Liver (tissue), 9 donors: ENCODE data around the gene EEFSEC. TPM values are rescaled to one million over a fixed set of nuclear protein-coding genes. Genes with fewer than 3 reads are reported as not detected.

ENCODE experiments used
- DNase-seq: peaks from one replicate; pipeline ENCODE4 v3.0.0-alpha.2; 2017; ENCODE audit warnings: low spot score
- H3K27ac ChIP-seq, 2 donors: one replicate each; pipeline ENCODE4 v1.7.0; 2013; ENCODE audit warnings: inconsistent platforms in 2 of 2, low read length in 2 of 2, control low read depth in 1 of 2, low read depth in 1 of 2, mild to moderate bottlenecking in 1 of 2
- H3K27me3 ChIP-seq, 4 donors: one replicate each; pipeline versions ENCODE4 v1.6.1 to v1.7.0; 2013; ENCODE audit warnings: low read length in 3 of 4, inconsistent platforms in 1 of 4, mild to moderate bottlenecking in 1 of 4, moderate library complexity in 1 of 4; ENCODE audit not compliant: control insufficient read depth in 4 of 4, insufficient read depth in 4 of 4
- H3K36me3 ChIP-seq, 4 donors: one replicate each; pipeline versions ENCODE4 v1.6.1 to v1.7.0; 2013; ENCODE audit warnings: low read length in 3 of 4, mild to moderate bottlenecking in 3 of 4, low read depth in 1 of 4, moderate library complexity in 1 of 4; ENCODE audit not compliant: control insufficient read depth in 4 of 4, insufficient read depth in 3 of 4
- H3K4me1 ChIP-seq, 4 donors: one replicate each; pipeline versions ENCODE4 v1.6.1 to v1.7.0; 2013; ENCODE audit warnings: low read length in 3 of 4, mild to moderate bottlenecking in 3 of 4, moderate library complexity in 1 of 4; ENCODE audit not compliant: control insufficient read depth in 4 of 4, insufficient read depth in 4 of 4
- H3K4me3 ChIP-seq, 3 donors: one replicate each; pipeline versions ENCODE4 v1.6.1 to v1.7.0; 2013; ENCODE audit warnings: low read length in 3 of 3, control low read depth in 1 of 3, low read depth in 1 of 3, mild to moderate bottlenecking in 1 of 3
- H3K9ac ChIP-seq, 2 donors: one replicate each; pipeline ENCODE4 v1.7.0; 2013; ENCODE audit warnings: low read length in 2 of 2, mild to moderate bottlenecking in 2 of 2, moderate library complexity in 2 of 2, control low read depth in 1 of 2, low read depth in 1 of 2
- H3K9me3 ChIP-seq, 4 donors: one replicate each; pipeline versions ENCODE4 v1.6.1 to v1.7.0; 2013; ENCODE audit warnings: low read length in 3 of 4; ENCODE audit not compliant: control insufficient read depth in 4 of 4
- ATF3 ChIP-seq: IDR thresholded peaks from 2 replicates; pipeline ENCODE4 v1.6.1; 2016; ENCODE audit warnings: antibody characterized with exemption
- EGR1 ChIP-seq, 2 donors: IDR thresholded peaks; 2 replicates each; pipeline ENCODE4 v1.6.1; 2016 to 2018; ENCODE audit warnings: antibody characterized with exemption in 2 of 2, low read depth in 2 of 2
- FOXA1 ChIP-seq: IDR thresholded peaks from 2 replicates; pipeline ENCODE4 v1.6.1; 2016; ENCODE audit warnings: antibody characterized with exemption
- FOXA2 ChIP-seq: IDR thresholded peaks from 2 replicates; pipeline ENCODE4 v1.6.1; 2016; ENCODE audit warnings: antibody characterized with exemption
- GABPA ChIP-seq, 2 donors: IDR thresholded peaks in 1 of 2; conservative IDR thresholded peaks in 1 of 2; 2 replicates each; pipeline ENCODE4 v1.6.1; 2016; ENCODE audit warnings: antibody characterized with exemption in 2 of 2, mild to moderate bottlenecking in 1 of 2, moderate library complexity in 1 of 2
- HNF4A ChIP-seq, 2 donors: conservative IDR thresholded peaks; 2 replicates each; pipeline ENCODE4 v1.6.1; 2016; ENCODE audit warnings: antibody characterized with exemption in 2 of 2, mild to moderate bottlenecking in 2 of 2
- HNF4G ChIP-seq: IDR thresholded peaks from 2 replicates; pipeline ENCODE4 v1.6.1; 2016; ENCODE audit warnings: antibody characterized with exemption
- JUND ChIP-seq, 2 donors: IDR thresholded peaks; 2 replicates each; pipeline ENCODE4 v1.6.1; 2016; ENCODE audit warnings: antibody characterized with exemption in 2 of 2
- NR2F2 ChIP-seq: IDR thresholded peaks from 2 replicates; pipeline ENCODE4 v1.6.1; 2016; ENCODE audit warnings: antibody characterized with exemption
- RAD21 ChIP-seq, 2 donors: IDR thresholded peaks; 2 replicates each; pipeline ENCODE4 v1.6.1; 2016; ENCODE audit warnings: antibody characterized with exemption in 2 of 2, mild to moderate bottlenecking in 2 of 2
- RXRA ChIP-seq, 2 donors: IDR thresholded peaks; 2 replicates each; pipeline ENCODE4 v1.6.1; 2017 to 2018; ENCODE audit warnings: antibody characterized with exemption in 2 of 2, mild to moderate bottlenecking in 1 of 2
- SP1 ChIP-seq: IDR thresholded peaks from 2 replicates; pipeline ENCODE4 v1.6.1; 2018; ENCODE audit warnings: antibody characterized with exemption, mild to moderate bottlenecking
- TAF1 ChIP-seq: conservative IDR thresholded peaks from 2 replicates; pipeline ENCODE4 v1.6.1; 2016; ENCODE audit warnings: antibody characterized with exemption, mild to moderate bottlenecking
- YY1 ChIP-seq: IDR thresholded peaks from 2 replicates; pipeline ENCODE4 v1.6.1; 2016; ENCODE audit warnings: antibody characterized with exemption, mild to moderate bottlenecking
- WGBS: extraction: QIAGEN DNeasy Blood & Tissue Kit; methylation state at CpG from one replicate; pipeline ENCODE4 v1.1.7; 2013; 5-methylcytosine and 5-hydroxymethylcytosine counted together
- polyA plus RNA-seq, 2 donors: library from polyadenylated mRNA; stranded (reverse) in 1 of 2; unstranded in 1 of 2; fragments of 200-250 nt in 1 of 2; fragments of >200 nt in 1 of 2; fragmentation: Nextera tagmentation in 1 of 2; extraction: Ambion mirVana in 1 of 2; gene quantifications; one replicate each; pipeline versions ENCODE4 v1.2.1 to v1.2.3, GENCODE V29; 2013 to 2015
- total RNA-seq, 2 donors: library from RNA; depleted of rRNA; stranded (reverse); fragments of >200 nt; gene quantifications; one replicate each; pipeline ENCODE4 v1.2.3, GENCODE V29; 2014
- TF ChIP-seq, protein P1 (sequence below): fragments of 150-350 bp; IDR thresholded peaks from 2 replicates; pipeline ENCODE4 v1.5.1; 2017; ENCODE audit warnings: improper control_type of control experiment, low read depth, low read length; ENCODE audit not compliant: missing input control
- TF ChIP-seq, protein P2 (sequence below): IDR thresholded peaks from 2 replicates; pipeline ENCODE4 v1.6.1; 2016; ENCODE audit warnings: antibody characterized with exemption
- TF ChIP-seq, protein P3 (sequence below): IDR thresholded peaks from 2 replicates; pipeline ENCODE4 v1.6.1; 2016; ENCODE audit warnings: antibody characterized with exemption, mild to moderate bottlenecking
- donor health status: healthy.
- donor health status: healthy.
- donor health status: healthy.
- donor health status: healthy.
- donor health status: healthy.

EEFSEC gene
- total and polyA plus RNA-seq, 4 donors, result 8.4 to 13.1 (median 10.7) TPM

- Histone ChIP-seq H3K36me3 (no peaks in the 10 kb centered on the region), H3K27me3 (no peaks in the 10 kb centered on the region), H3K9ac (no peak overlapping the region), H3K4me1 (peaks cover 0 to 10% (median 5%) of the 10 kb centered on the region in 4 donors), H3K4me3 (no peak overlapping the region), H3K27ac (no peak overlapping the region), H3K9me3 (no peaks in the 10 kb centered on the region)
- DNase-seq, result no peak
- TF ChIP-seq, protein P1, sequence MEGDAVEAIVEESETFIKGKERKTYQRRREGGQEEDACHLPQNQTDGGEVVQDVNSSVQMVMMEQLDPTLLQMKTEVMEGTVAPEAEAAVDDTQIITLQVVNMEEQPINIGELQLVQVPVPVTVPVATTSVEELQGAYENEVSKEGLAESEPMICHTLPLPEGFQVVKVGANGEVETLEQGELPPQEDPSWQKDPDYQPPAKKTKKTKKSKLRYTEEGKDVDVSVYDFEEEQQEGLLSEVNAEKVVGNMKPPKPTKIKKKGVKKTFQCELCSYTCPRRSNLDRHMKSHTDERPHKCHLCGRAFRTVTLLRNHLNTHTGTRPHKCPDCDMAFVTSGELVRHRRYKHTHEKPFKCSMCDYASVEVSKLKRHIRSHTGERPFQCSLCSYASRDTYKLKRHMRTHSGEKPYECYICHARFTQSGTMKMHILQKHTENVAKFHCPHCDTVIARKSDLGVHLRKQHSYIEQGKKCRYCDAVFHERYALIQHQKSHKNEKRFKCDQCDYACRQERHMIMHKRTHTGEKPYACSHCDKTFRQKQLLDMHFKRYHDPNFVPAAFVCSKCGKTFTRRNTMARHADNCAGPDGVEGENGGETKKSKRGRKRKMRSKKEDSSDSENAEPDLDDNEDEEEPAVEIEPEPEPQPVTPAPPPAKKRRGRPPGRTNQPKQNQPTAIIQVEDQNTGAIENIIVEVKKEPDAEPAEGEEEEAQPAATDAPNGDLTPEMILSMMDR, result no peak
- TF ChIP-seq NR2F2 (no peak), TAF1 (no peak), RAD21 (IDR thresholded peaks at IDR 0.05) (no peak), FOXA1 (no peak), JUND (IDR thresholded peaks at IDR 0.05) (no peak), FOXA2 (no peak), HNF4G (no peak), SP1 (no peak), YY1 (no peak), GABPA (IDR thresholded peaks at IDR 0.05 in 1 of 2, conservative IDR thresholded peaks at IDR 0.05 in 1 of 2) (no peak), EGR1 (IDR thresholded peaks at IDR 0.05; ENCODE audit: low read depth in 2 of 2) (no peak), RXRA (IDR thresholded peaks at IDR 0.05) (no peak), ATF3 (no peak)
- TF ChIP-seq, protein P2, sequence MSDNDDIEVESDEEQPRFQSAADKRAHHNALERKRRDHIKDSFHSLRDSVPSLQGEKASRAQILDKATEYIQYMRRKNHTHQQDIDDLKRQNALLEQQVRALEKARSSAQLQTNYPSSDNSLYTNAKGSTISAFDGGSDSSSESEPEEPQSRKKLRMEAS, result no peak
- TF ChIP-seq, protein P3, sequence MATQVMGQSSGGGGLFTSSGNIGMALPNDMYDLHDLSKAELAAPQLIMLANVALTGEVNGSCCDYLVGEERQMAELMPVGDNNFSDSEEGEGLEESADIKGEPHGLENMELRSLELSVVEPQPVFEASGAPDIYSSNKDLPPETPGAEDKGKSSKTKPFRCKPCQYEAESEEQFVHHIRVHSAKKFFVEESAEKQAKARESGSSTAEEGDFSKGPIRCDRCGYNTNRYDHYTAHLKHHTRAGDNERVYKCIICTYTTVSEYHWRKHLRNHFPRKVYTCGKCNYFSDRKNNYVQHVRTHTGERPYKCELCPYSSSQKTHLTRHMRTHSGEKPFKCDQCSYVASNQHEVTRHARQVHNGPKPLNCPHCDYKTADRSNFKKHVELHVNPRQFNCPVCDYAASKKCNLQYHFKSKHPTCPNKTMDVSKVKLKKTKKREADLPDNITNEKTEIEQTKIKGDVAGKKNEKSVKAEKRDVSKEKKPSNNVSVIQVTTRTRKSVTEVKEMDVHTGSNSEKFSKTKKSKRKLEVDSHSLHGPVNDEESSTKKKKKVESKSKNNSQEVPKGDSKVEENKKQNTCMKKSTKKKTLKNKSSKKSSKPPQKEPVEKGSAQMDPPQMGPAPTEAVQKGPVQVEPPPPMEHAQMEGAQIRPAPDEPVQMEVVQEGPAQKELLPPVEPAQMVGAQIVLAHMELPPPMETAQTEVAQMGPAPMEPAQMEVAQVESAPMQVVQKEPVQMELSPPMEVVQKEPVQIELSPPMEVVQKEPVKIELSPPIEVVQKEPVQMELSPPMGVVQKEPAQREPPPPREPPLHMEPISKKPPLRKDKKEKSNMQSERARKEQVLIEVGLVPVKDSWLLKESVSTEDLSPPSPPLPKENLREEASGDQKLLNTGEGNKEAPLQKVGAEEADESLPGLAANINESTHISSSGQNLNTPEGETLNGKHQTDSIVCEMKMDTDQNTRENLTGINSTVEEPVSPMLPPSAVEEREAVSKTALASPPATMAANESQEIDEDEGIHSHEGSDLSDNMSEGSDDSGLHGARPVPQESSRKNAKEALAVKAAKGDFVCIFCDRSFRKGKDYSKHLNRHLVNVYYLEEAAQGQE, result no peak
- WGBS, result 98% methylated on average over 1 of the region's 1 CpG
Observed at GRCh38 chr3:128187495-128187894, 34.2 kb downstream of the EEFSEC start.

GRCh38 chr3:128188326-128188725 is 35.0 kb downstream of the EEFSEC start:
- DNase-seq, result no peak

More at GRCh38 chr3:128188326-128188725, 35.0 kb downstream of the EEFSEC start:
- no peak overlapping the region for H3K9ac ChIP-seq
- 76% methylated on average over 4 of the region's 4 CpGs for WGBS
- no peaks in the 10 kb centered on the region for H3K36me3 ChIP-seq
- no peaks in the 10 kb centered on the region for H3K27me3 ChIP-seq
- H3K4me3 ChIP-seq, result no peak overlapping the region
- no peak for TF ChIP-seq ATF3
- no peak for TF ChIP-seq RAD21 (IDR thresholded peaks at IDR 0.05)
- TF ChIP-seq HNF4A (conservative IDR thresholded peaks at IDR 0.05), result peak; percentile 16 to 49
- peak in 1 of 2 donors; percentile 41 for TF ChIP-seq RXRA (IDR thresholded peaks at IDR 0.05)
- no peaks in the 10 kb centered on the region for H3K9me3 ChIP-seq
- peaks cover 0 to 10% (median 5%) of the 10 kb centered on the region in 4 donors for H3K4me1 ChIP-seq
- H3K27ac ChIP-seq, result no peak overlapping the region
